Forelimb muscle (tissue), 1 donor: ENCODE results near the gene SVIP. TPM values are rescaled to one million over a fixed set of nuclear protein-coding genes. Genes with fewer than 3 reads are reported as not detected.

Experiments used
- DNase-seq: peaks from one replicate; pipeline ENCODE4 v3.0.0-alpha.2; 2013; ENCODE audit warnings: low read depth
- polyA plus RNA-seq: library from polyadenylated mRNA; unstranded; fragments of 120-200 nt; gene quantifications from one replicate; pipeline ENCODE4 v1.2.1, GENCODE V29; 2013; ENCODE audit not compliant: insufficient read length

SVIP gene
- polyA plus RNA-seq, 1 donor: 8.0 TPM

DNA sequence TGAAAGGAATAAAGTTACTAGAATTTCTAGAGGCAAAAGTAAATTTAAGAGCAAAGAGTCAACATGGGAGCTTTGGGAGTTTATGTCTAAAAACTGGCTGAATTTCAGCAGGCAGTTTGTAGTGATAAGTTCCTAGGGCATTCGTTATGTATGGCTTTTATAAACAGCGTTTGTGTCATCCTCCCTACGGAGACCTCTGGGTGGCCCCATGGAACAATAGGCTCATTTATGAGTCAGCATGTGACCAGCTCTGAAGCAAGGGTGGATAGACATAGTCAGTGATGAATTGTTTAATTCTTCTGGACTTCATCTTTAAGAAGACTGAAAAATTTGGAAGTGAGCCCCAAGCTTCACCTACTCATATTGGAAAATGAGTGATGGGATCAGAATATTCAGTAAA lies 37.1 kb downstream of the SVIP start:
- DNase-seq: no peak

DNA sequence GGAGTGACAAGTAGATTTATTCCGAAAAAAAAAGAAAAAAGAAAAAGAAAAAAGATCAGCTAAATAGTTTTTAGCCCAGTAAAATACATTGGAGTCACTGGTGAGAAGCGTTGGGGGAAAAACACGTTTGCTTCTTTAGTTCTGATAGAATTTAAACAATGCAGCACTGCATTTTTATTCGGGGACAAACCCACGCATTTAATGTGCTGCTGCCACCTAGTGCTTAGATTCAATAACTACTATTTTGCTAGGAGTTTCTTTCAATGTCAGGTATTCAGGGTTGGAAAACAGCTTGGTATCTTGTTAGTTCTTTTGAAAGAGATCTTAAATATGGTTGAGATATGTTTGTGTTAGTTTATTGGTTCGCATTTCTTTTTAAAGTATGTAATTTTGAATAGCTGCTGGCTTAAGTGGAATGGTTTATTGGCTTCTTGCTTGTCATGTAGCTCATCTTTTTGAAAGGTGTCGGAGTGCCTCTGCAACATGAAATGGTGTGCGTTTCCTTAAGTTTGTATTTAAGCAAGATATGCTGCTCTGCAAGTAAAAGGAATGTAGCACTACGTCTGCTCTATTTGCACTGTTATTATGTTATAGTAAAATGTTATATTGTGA lies 41.9 kb downstream of the SVIP start:
- DNase-seq: no peak

GRCh38 chr11:22787055-22787454 lies 42.5 kb downstream of the SVIP start:
- no peak for DNase-seq

GRCh38 chr11:22786475-22786874 lies 43.1 kb downstream of the SVIP start:
- no peak for DNase-seq

- no peak for DNase-seq
Observed at GRCh38 chr11:22785251-22785650, 44.4 kb downstream of the SVIP start.

GRCh38 chr11:22780952-22781593 lies 48.5 kb downstream of the SVIP start:
- no peak for DNase-seq

- no peak for DNase-seq
Observed at GRCh38 chr11:22779850-22780249, 49.8 kb downstream of the SVIP start.

DNA sequence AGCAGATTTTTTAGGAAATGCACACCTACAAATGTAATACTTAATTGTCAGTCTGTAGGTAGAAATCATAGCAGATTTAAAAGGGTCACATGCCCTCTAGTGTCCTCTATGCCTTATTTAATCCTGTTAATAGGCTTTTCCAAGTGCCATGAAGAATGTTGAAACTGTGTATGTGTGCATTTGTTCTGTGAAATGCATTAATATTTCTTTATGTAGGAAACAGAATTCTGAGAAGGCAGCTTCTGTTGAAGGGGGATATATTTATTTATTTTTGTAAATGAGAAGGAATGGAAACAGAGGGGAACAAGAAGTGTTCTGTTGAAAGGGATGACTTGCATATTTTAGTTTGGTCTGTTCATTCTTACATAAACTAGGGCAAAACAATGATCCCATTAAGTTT lies 51.0 kb downstream of the SVIP start:
- DNase-seq: no peak

- no peak for DNase-seq
Observed at GRCh38 chr11:22775248-22775647, 54.4 kb downstream of the SVIP start.

DNA sequence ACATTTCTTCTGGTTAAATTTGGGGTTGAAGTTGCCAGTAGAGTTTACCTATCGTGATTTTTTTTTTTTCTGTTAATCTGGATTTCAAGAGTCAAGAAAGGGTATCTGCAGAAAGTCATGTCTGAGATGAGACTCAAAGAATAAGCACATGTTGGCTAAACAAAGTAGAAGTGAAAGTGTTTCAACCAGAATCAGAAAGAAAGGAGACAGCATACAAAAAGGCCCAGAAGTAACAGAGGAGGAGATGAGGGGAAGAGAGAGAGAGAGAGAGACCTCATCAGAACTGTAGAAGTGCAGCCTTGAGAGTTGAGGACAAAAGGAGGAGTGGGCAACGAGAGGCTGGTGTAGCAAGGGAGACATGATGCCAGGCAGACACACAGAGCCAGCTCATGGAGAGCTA lies 54.9 kb downstream of the SVIP start:
- no peak for DNase-seq

- no peak for DNase-seq
Observed at GRCh38 chr11:22769081-22769480, 60.5 kb downstream of the SVIP start.

Other genes with a start within 250 kb of the SVIP start
- 4.2 TPM for gene FANCF, start 204.0 kb downstream of the SVIP start, polyA plus RNA-seq
- gene GAS2, start 163.2 kb downstream of the SVIP start, polyA plus RNA-seq: 10.9 TPM
- gene CCDC179, start 30.7 kb upstream of the SVIP start, polyA plus RNA-seq: not detected